Stimulated activated CD4-positive, alpha-beta T cell treated with anti-CD3 and anti-CD28 coated beads, Interleukin-15, amount 100 ng/mL, for 1 hour (primary cell): Measurements from ENCODE around the gene UCK2.
"Not testable (repeated sequence)": the region's sequence is repeated elsewhere in the genome, so short reads cannot be mapped to it uniquely, and the experiment has no call there.

ENCODE experiments used
- DNase-seq, 2 donors: peaks; one replicate each; pipeline ENCODE4 v3.0.0-alpha.2; 2020; ENCODE audit warnings: low read depth in 1 of 2, low spot score in 1 of 2

The UCK2 gene

GRCh38 chr1:165827268-165828102, at the start of gene UCK2:
TSS of gene UCK2 (plus strand) at chr1:165827614. CDS start at chr1:165827834, 220 bp downstream.
- DNase-seq, result peak; percentile 10 to 55

- not testable (repeated sequence) for DNase-seq
These were observed 49.2 kb upstream of the UCK2 start for GRCh38 chr1:165778197-165778596.

GRCh38 chr1:165783519-165783918, 43.9 kb upstream of the UCK2 start:
- not testable (repeated sequence) for DNase-seq

- no peak for DNase-seq
These were observed 39.7 kb upstream of the UCK2 start for GRCh38 chr1:165787741-165788140.

- no peak for DNase-seq
These were observed 33.5 kb upstream of the UCK2 start for GRCh38 chr1:165793951-165794350.

GRCh38 chr1:165795894-165796293, 31.5 kb upstream of the UCK2 start:
- DNase-seq, result no peak

- no peak for DNase-seq
These were observed 28.0 kb upstream of the UCK2 start for GRCh38 chr1:165799387-165799786.

GRCh38 chr1:165804513-165804912, 22.9 kb upstream of the UCK2 start:
- DNase-seq, result not testable (repeated sequence)

GRCh38 chr1:165807613-165808012, 19.8 kb upstream of the UCK2 start:
- no peak for DNase-seq

GRCh38 chr1:165815725-165816124, 11.7 kb upstream of the UCK2 start:
- no peak for DNase-seq

- DNase-seq, result no peak
These were observed 11.3 kb upstream of the UCK2 start for GRCh38 chr1:165816157-165816556.

- DNase-seq, result no peak
These were observed 10.5 kb upstream of the UCK2 start for GRCh38 chr1:165816826-165817497.

- DNase-seq, result no peak
These were observed 3.7 kb upstream of the UCK2 start for GRCh38 chr1:165823552-165824268.

- no peak for DNase-seq
These were observed 3.2 kb upstream of the UCK2 start for GRCh38 chr1:165824269-165824643.

GRCh38 chr1:165826565-165827267, 698 bp upstream of the UCK2 start:
- DNase-seq, result no peak

- DNase-seq, result peak in 1 of 2 donors; percentile 41
These were observed 772 bp downstream of the UCK2 start for GRCh38 chr1:165828103-165828668.

GRCh38 chr1:165828669-165829329, 1.4 kb downstream of the UCK2 start:
- DNase-seq, result no peak

GRCh38 chr1:165829888-165830287, 2.5 kb downstream of the UCK2 start:
- no peak for DNase-seq

- no peak for DNase-seq
These were observed 3.7 kb downstream of the UCK2 start for GRCh38 chr1:165831146-165831545.

GRCh38 chr1:165832902-165833301, 5.5 kb downstream of the UCK2 start:
- DNase-seq, result no peak
